Vein endothelial cell (primary cell): ENCODE results near the gene SPCS3. TPM values are rescaled to one million over a fixed set of nuclear protein-coding genes. Genes with fewer than 3 reads are reported as not detected.

Experiments used
- total RNA-seq: library from RNA; depleted of rRNA; stranded (reverse); fragments of >200 nt; gene quantifications from 2 replicates; pipeline ENCODE4 v1.2.3, GENCODE V29; 2012

The SPCS3 gene
- total RNA-seq, result 114 and 139 TPM in 2 replicates

DNA sequence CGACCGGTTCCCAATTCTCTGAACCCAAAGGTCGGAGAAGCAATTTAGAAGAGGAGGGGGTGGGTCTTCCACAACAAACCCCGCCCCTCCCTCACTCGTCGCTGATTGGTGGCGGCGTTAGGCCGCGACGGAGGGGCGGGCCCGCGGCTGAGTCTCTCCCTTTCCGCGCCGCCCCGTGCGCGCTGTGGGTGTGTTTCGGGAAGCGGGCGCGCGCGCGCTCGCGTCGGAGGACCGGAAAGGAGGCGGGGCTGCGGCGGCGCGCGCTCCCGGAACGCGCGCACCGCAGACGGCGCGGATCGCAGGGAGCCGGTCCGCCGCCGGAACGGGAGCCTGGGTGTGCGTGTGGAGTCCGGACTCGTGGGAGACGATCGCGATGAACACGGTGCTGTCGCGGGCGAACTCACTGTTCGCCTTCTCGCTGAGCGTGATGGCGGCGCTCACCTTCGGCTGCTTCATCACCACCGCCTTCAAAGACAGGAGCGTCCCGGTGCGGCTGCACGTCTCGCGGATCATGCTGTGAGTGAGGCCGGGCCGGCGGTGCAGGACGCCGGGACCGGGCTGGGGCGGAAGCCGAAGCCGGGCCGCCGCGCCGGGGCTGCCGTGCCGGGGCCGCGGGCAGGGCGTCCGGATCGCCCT lies at the start of gene SPCS3:
SPCS3 (plus strand) TSS at position 263 of the 636 bp plus-strand sequence; CDS start at position 374, 111 bp downstream.

Other genes with a start within 250 kb of the SPCS3 start
- gene SPATA4, start 124.4 kb upstream of the SPCS3 start, total RNA-seq, result 0.67 TPM in 1 of 2 replicates, not detected in the other
- not detected in 2 replicates for gene ASB5, start 50.7 kb upstream of the SPCS3 start, total RNA-seq